ENCODE results near the gene APBA2. TPM values are rescaled to one million over a fixed set of nuclear protein-coding genes. Genes with fewer than 3 reads are reported as not detected.

APBA2 gene
- total and polyA plus RNA-seq, 10 of the 15 experiments (the other 5 are each of a cell fraction or from before 2014, with no cell fraction given) = 0.06 to 0.26 (median 0.07) TPM; not detected in 7

- DNase-seq (ENCODE audit: low read depth, low spot score) (no peak), FAIRE-seq (no peak), ATAC-seq (no peak)
- H3K9ac ChIP-seq (ENCODE audit: control insufficient read depth, insufficient read depth, low read length) = no peak overlapping the region
- in situ Hi-C loops (cut with MboI) (no loop called here), intact Hi-C loops (cut with micrococcal nuclease; ENCODE audit: unreplicated experiment) (no loop called here)
- ChIA-PET POLR2A (no interaction called here), RAD21 (ENCODE audit: unreplicated experiment) (no interaction called here), SMC1A (ENCODE audit: uncharacterized antibody, unreplicated experiment) (no interaction called here), CTCF (no interaction called here)
- no peaks in the 10 kb centered on the region for H3K36me3 ChIP-seq (ENCODE audit: control insufficient read depth in 2 of 2, insufficient read depth in 2 of 2, low read length in 1 of 2)
- H3K4me2 ChIP-seq (ENCODE audit: control insufficient read depth, insufficient read depth) = no peak overlapping the region
- no peak overlapping the region for H3K27ac ChIP-seq (ENCODE audit: control insufficient read depth, insufficient read depth)
- no peaks in the 10 kb centered on the region for H4K20me1 ChIP-seq (ENCODE audit: control insufficient read depth, insufficient read depth)
- H3K27me3 ChIP-seq (replicated peaks in 1 of 2; ENCODE audit: control insufficient read depth in 2 of 2, insufficient read depth in 2 of 2, low read length in 1 of 2) = no peaks in the 10 kb centered on the region; a peak in 1 of 4 replicates
- WGBS (ENCODE audit: insufficient coverage, insufficient replicate concordance, low lambda C conversion rate, missing lambda C conversion rate) = 0% methylated on average over 1 of the region's 1 CpG
- no peaks in the 10 kb centered on the region for H3K4me1 ChIP-seq (ENCODE audit: control insufficient read depth, insufficient read depth, low read length)
- no TSS peak for BruUV-seq (replicated peaks)
- no peak overlapping the region for H3K4me3 ChIP-seq
- H3K9me3 ChIP-seq (replicated peaks; ENCODE audit: control insufficient read depth, insufficient read depth, low read length) = no peaks in the 10 kb centered on the region
- H3K79me2 ChIP-seq (ENCODE audit: control insufficient read depth, insufficient read depth, low read length) = no peaks in the 10 kb centered on the region
- H2AFZ ChIP-seq (ENCODE audit: control insufficient read depth, low read depth, low read length) = no peak overlapping the region
- TF ChIP-seq E2F4 (IDR thresholded peaks at IDR 0.05; ENCODE audit: low read depth, low read length) (no peak), CUX1 (IDR thresholded peaks at IDR 0.05; ENCODE audit: insufficient replicate concordance, low read depth, low read length) (no peak), WRNIP1 (IDR thresholded peaks at IDR 0.05; ENCODE audit: borderline replicate concordance, low read depth, low read length) (no peak), MYC (IDR thresholded peaks at IDR 0.05; ENCODE audit: insufficient read depth, insufficient read length, insufficient replicate concordance, low read length, severe bottlenecking) (no peak), ELK1 (IDR thresholded peaks at IDR 0.05; ENCODE audit: low read depth, low read length) (no peak), LARP7 (IDR thresholded peaks at IDR 0.05) (no peak), CTCF (IDR thresholded peaks at IDR 0.05 in 2 of 3, conservative IDR thresholded peaks at IDR 0.05 in 1 of 3; ENCODE audit: control insufficient read depth in 2 of 3, extremely low read depth in 1 of 3, insufficient read depth in 1 of 3, low read depth in 3 of 3, low read length in 3 of 3) (no peak), TAF1 (IDR thresholded peaks at IDR 0.05; ENCODE audit: borderline replicate concordance, low read depth, low read length) (no peak), HCFC1 (IDR thresholded peaks at IDR 0.05; ENCODE audit: low read length) (no peak)
- TF ChIP-seq, protein P1, sequence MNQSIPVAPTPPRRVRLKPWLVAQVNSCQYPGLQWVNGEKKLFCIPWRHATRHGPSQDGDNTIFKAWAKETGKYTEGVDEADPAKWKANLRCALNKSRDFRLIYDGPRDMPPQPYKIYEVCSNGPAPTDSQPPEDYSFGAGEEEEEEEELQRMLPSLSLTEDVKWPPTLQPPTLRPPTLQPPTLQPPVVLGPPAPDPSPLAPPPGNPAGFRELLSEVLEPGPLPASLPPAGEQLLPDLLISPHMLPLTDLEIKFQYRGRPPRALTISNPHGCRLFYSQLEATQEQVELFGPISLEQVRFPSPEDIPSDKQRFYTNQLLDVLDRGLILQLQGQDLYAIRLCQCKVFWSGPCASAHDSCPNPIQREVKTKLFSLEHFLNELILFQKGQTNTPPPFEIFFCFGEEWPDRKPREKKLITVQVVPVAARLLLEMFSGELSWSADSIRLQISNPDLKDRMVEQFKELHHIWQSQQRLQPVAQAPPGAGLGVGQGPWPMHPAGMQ (IDR thresholded peaks at IDR 0.05; ENCODE audit: borderline replicate concordance) = no peak
- TF ChIP-seq, protein P2, sequence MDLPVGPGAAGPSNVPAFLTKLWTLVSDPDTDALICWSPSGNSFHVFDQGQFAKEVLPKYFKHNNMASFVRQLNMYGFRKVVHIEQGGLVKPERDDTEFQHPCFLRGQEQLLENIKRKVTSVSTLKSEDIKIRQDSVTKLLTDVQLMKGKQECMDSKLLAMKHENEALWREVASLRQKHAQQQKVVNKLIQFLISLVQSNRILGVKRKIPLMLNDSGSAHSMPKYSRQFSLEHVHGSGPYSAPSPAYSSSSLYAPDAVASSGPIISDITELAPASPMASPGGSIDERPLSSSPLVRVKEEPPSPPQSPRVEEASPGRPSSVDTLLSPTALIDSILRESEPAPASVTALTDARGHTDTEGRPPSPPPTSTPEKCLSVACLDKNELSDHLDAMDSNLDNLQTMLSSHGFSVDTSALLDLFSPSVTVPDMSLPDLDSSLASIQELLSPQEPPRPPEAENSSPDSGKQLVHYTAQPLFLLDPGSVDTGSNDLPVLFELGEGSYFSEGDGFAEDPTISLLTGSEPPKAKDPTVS (IDR thresholded peaks at IDR 0.05; ENCODE audit: low read depth, low read length) = no peak
Observed at GRCh38 chr15:29014493-29014892, 128.7 kb downstream of the APBA2 start.
